ENCODE results near the gene NT5C2.
"Not testable (repeated sequence)": the region's sequence is repeated elsewhere in the genome, so short reads cannot be mapped to it uniquely, and the experiment has no call there.

The NT5C2 gene

GRCh38 chr10:103199488-103199887 lies 6.4 kb upstream of the NT5C2 start:
- no peak for DNase-seq

- DNase-seq = no peak
Observed at GRCh38 chr10:103198648-103199047, 5.6 kb upstream of the NT5C2 start.

DNA sequence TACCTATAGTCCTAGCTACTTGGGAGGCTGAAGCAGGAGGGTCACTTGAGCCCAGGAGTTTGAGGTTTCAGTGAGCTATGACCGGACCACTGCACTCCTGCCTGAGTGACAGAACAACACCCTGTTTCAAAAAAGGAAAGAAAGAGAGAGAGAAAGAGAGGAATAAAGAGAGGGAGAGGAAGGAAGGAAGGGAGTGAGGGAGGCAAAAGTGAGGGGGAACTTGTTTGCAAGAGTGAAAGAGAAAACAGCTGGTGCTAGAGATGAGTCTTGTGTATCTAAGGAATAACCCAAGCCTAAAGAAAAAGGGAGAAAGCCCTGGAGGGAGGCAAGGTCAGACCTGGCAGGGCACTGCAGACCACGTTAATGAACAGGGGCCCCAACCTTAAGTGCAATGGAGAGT lies 4.8 kb upstream of the NT5C2 start:
- DNase-seq = no peak

DNA sequence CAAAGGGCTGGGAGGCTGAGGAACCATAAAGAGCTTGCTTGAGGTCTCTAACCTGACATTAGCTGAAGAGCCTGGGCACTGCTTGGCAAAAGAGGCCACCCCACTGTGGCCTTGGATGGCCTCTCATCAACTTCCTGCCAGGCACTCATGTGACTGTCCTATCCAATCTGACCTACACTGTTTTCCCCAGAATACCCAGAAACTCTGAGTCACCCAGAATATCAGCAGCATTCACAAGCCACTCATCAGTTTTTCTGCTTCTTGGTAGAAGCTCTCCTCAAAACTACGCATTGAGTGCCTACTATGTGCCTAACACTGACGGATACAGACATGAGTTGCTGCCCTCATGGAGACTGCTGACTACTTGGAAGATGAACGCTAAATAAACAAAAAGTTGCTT lies 4.1 kb upstream of the NT5C2 start:
- DNase-seq = no peak

DNA sequence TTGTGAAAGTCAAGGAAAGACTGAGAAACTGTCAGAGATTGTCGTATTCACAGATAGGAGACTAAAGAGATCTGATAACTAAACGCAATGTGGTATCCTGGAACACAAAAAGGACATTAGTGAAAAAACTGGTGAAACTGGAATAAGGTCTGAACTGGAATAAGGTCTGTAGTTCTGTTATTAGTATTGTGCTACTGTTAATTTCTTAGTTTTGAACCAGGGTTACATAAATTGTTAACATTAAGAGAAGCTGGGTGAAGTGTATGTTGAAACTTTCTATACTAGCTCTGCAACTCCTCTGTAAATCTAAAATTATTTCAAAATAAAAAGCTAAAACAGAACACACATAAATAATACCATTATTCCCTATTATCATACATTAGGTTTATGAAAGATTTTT lies 3.4 kb upstream of the NT5C2 start:
- DNase-seq = no peak

DNA sequence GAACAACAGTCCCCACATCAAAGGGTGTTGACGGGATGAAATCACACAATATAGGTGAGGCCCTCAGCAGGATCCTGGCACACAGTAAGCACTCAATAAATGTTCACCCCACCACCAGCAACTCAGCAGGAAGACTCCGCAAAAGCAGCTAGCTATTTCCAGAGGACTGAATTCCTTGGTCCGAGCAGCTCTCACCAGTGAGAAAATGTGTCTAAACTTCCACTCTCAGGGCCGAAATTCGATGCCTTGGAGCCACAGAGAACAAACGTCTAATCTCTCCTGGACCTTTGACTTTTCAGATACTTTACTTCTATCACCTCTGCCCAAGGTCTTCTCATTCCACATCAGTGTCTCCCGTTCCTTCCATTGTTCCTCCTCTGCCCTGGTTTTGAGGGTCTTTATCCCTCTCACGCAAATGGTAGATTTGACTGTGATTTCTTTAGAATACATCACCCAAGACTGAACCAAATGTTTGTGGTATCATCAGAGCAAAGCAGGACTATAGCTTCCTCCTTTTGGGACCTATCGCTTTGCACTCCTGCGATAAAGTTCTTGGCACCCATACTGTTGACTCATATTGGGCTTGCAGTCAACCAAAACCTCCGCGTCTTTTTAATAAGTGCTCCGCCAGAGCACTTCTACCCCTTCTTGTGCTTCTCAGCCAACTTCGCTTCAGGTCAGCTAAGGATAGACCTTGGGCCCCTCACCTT lies 903 bp upstream of the NT5C2 start:
- DNase-seq = no peak

DNA sequence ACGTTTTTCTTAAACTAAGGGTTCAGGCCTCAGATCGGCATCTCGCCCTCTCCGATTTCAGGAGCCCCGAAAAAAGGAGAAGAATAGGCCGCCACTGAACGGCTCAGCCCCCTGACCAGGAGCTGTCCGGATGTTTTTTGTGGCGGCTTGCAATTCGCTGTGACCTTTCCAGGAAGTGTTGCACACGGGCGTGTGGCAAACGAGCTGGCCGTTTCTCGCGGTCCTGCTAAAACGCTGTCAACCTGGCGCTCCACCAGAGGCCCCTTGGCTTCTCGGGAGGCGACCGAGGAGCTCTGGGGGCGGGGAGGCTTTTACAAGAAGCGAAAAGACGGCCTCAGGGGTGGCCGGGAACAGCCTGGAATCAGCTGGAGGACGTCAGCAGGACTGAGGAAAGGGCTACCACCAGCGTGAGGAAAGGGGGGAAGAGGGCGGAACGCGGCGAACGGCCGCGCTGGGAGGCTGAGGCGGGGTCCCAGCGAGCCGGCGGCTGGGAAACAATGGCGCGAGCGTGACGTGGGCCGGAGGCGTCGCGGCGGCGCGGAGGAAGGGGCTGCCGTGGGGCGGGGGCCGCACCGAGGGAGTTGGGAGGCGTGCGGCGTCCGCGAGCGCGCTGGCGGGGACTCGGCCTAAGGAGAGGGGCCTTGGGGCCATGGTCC lies 493 bp downstream of the NT5C2 start:
- peak; percentile 63 for DNase-seq

DNA sequence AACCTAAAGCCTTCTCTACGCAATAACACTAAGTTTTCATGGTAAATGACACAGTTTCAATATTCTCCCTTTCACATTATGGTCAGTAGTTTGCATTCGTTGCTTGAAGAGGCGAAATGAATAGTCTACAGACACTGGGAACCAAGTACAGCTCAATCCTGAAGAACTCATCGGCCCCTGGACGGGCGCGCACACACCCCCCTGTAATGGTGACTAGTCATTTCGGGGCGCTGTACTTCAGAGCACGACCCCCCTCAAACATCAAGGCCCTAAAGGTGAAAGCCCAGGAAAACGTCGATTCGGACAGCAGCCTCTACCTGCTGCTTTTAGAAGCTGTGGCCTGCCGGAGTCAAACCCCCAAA lies 1.0 kb downstream of the NT5C2 start:
- DNase-seq = no peak

- DNase-seq = not testable (repeated sequence)
Observed at GRCh38 chr10:103191198-103191597, 1.9 kb downstream of the NT5C2 start.

- no peak for DNase-seq
Observed at GRCh38 chr10:103188853-103189252, 4.2 kb downstream of the NT5C2 start.

DNA sequence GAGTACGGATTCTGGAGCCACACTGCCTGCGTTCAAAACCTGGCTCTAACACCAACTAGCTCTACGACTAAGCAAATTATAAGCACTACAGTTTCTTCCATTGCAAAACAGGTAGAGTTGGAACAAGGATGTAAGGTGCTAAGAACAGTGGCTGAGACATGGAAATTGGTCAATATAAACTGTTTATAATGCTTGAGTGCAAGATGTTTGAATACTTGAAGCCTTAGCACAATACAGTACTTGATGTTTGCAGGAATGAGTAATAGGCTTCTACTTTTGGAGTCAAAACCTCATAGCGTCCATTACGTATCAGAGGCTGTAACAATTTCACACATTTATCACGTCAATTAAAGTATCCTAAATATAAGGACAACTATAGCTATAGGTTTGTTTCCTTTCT lies 6.9 kb downstream of the NT5C2 start:
- DNase-seq = no peak

GRCh38 chr10:103184615-103185014 lies 8.5 kb downstream of the NT5C2 start:
- DNase-seq = no peak

- DNase-seq = not testable (repeated sequence)
Observed at GRCh38 chr10:103183991-103184451, 9.1 kb downstream of the NT5C2 start.

- DNase-seq = no peak
Observed at GRCh38 chr10:103181244-103181643, 11.8 kb downstream of the NT5C2 start.

- DNase-seq = no peak
Observed at GRCh38 chr10:103180491-103180890, 12.6 kb downstream of the NT5C2 start.

DNA sequence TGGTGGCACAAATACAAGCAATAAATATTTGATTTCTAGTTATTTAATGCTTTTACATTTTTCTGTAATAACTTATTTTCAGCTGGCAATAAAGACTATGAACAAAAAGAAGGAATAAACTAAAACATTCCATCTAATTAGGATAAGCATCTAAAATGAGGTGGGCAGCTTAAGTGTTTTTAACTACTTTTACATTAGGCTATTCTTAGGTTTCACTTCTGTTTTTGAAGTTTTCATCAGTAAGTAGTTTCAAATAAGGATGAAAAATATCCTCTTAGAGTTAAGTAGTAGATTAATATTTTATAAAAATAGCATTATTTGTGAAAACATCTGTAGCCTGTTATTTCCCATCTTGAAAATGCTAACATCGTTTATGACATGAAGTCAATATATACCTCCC lies 15.9 kb downstream of the NT5C2 start:
- no peak for DNase-seq

- no peak for DNase-seq
Observed at GRCh38 chr10:103175580-103176285, 17.3 kb downstream of the NT5C2 start.

GRCh38 chr10:103174324-103174723 lies 18.7 kb downstream of the NT5C2 start:
- not testable (repeated sequence) for DNase-seq

DNA sequence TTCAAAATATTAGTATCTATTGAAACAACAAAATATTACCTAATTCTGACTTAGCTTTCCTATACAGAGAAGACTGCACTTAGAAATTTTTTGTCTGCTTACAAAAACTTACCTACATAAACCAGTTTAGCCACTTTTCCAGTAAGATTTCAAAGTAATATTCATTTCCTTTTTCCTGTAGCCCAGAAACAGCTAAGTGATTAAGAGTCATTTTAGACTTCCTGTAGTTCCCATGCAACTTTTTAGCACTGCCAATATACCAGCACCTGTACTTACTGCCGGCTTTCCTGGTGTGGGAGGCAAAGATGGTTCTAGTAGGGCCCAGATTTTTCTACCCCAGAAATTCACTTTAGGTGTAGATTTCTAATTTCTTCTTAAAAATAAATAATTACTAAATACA lies 21.8 kb downstream of the NT5C2 start:
- no peak for DNase-seq

- DNase-seq = no peak
Observed at GRCh38 chr10:103168438-103168837, 24.6 kb downstream of the NT5C2 start.

DNA sequence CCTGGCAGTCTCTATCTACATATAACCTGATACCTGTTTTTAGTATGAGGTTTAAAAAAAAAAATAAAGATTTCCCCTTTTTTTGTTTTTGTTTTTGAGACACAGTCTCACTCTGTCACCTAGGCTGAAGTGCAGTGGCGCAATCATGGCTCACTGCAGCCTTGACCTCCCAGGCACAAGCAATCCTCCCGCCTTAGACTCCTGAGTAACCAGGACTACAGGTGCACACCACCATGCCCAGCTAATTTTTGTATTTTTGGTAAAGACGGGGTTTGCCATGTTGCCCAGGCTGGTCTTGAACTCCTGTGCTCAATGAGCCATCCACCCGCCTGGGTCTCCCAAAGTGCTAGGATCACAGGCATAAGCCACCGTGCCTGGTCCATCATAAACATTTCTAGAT lies 25.5 kb downstream of the NT5C2 start:
- DNase-seq = not testable (repeated sequence)

GRCh38 chr10:103166523-103166922 lies 26.5 kb downstream of the NT5C2 start:
- no peak for DNase-seq

DNA sequence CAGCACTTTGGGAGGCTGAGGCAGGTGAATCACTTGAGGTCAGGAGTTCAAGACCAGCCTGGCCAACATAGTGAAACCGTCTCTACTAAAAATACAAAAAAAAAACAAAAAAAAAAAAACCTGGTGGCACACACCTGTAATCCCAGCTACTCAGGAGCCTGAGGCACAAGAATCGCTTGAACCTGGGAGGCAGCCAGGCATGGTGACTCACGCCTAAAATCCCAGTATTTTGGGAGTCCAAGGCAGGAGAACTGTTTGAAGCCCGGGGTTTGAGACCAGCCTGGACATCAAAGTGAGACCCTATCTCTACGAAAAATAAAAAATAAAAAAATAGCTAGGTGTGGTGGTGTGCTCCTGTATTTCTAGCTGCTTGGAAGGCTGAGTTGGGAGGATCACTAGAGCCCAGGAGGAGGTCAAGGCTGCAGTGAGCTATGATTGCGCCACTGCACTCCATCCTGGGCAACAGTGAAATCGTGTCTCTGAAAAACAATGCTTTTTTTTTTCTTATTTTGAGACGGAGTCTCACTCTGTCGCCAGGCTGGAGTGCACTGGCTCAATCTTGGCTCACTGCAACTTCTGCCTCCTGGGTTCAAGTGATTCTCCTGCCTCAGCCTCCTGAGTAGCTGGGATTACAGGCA lies 29.2 kb downstream of the NT5C2 start:
- DNase-seq = not testable (repeated sequence)

- DNase-seq = no peak
Observed at GRCh38 chr10:103157246-103157645, 35.8 kb downstream of the NT5C2 start.

Measured in activated naive CD4-positive, alpha-beta T cell treated with Interleukin-2 at 50 U/mL for 16 hours (primary cell).